Activated T-helper 2 cell treated with anti-CD3 and anti-CD28 coated beads, Interferon-gamma antibody, Interleukin-2, Interleukin-4, amounts not matched to agents 10 μg/mL and 5 μg/mL and 100 μg/mL, durations not matched to agents 14 hours and 24 hours and 36 hours (primary cell): Measurements from ENCODE around the gene PCDHA10. TPM values are rescaled to one million over a fixed set of nuclear protein-coding genes. Genes with fewer than 3 reads are reported as not detected.
"Not testable (repeated sequence)": the region's sequence is repeated elsewhere in the genome, so short reads cannot be mapped to it uniquely, and the experiment has no call there.

Experiments used
- DNase-seq: peaks from one replicate; pipeline ENCODE4 v3.0.0; 2021; ENCODE audit warnings: low spot score
- H3K27ac Mint-ChIP-seq: one replicate; pipeline ENCODE4 v1.8.0; 2021; ENCODE audit warnings: mixed read lengths
- H3K27me3 Mint-ChIP-seq: one replicate; pipeline ENCODE4 v1.8.0; 2021; ENCODE audit warnings: low read depth, mixed read lengths
- H3K36me3 Mint-ChIP-seq: one replicate; pipeline ENCODE4 v1.8.0; 2021; ENCODE audit warnings: low read depth, mixed read lengths
- H3K4me1 Mint-ChIP-seq: one replicate; pipeline ENCODE4 v1.8.0; 2021; ENCODE audit warnings: low read depth, mixed read lengths
- H3K4me3 Mint-ChIP-seq: one replicate; pipeline ENCODE4 v1.8.0; 2021; ENCODE audit warnings: low read depth, mild to moderate bottlenecking, moderate library complexity, mixed read lengths
- H3K9me3 Mint-ChIP-seq: one replicate; pipeline ENCODE4 v1.8.0; 2021; ENCODE audit warnings: mixed read lengths
- intact Hi-C: fragments of 100-400 bp; cut with micrococcal nuclease; formaldehyde crosslinking; loops from one replicate; pipeline ENCODE4 v1.15.1; 2023
- total RNA-seq: library from RNA; stranded (reverse); gene quantifications from 2 replicates; pipeline ENCODE4 v1.2.3, GENCODE V29; 2022

Gene PCDHA10
- total RNA-seq, 1 donor from 2014 or later = not detected

DNA sequence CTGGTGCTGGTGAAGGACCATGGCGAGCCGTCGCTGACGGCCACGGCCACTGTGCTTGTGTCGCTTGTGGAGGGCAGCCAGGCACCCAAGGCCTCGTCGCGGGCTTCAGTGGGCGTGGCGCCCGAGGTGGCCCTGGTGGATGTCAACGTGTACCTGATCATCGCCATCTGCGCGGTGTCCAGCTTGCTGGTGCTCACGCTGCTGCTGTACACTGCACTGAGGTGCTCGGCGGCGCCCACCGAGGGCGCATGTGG is 2.2 kb downstream of the PCDHA10 start:
- intact Hi-C loops = loop anchor here (10.0 kb wide), 1 partner anchor 63 kb away; the partner anchor contains the start of gene PCDHA2
- Mint-ChIP-seq H3K27me3 (no peaks in the 10 kb centered on the region), H3K9me3 (peaks cover 45% of the 10 kb centered on the region), H3K27ac (no peak overlapping the region), H3K36me3 (no peaks in the 10 kb centered on the region), H3K4me1 (no peaks in the 10 kb centered on the region), H3K4me3 (no peak overlapping the region)
- no peak for DNase-seq

DNA sequence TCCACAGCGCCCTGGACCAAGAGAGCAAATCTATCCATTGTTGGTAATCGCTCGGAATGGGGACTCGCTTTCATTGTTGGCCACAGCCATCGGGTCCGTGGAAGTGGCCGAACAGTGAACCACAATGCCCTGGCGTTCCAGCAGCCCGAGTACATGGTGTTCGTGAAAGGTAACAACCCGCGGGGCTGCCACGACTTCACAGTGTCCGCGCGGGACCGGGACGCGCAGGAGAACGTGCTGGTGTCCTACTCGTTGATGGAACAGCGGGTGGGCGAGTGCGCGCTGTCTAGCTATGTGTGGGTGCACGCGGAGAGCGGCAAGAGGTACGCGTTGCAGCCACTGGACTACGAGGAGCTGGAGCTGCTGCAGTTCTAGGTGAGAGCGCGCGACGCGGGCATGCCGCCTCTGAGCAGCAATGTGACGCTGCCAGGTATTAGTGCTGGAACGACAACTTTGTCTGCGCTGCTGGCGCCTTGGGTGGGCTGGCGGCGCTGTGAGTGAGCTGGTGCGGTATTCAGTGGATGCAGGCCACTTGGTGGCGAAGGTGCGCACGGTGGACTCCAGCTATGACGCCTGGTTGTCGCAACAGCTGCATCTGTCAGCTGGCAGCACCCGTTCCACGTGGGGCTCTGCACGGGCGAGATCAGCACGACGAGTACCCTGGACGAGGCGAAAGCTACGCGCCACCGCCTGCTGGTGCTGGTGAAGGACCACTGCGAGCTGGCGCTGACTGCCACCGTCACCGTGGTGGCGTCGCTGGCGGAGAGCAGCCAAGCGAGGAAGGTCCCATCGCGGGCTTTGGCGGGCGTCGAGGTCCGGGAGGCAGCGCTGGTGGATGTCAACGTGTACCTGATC is 7.0 kb downstream of the PCDHA10 start:
- Mint-ChIP-seq H3K9me3 (peaks cover 16% of the 10 kb centered on the region), H3K27me3 (no peaks in the 10 kb centered on the region), H3K36me3 (no peaks in the 10 kb centered on the region), H3K4me3 (no peak overlapping the region), H3K27ac (no peak overlapping the region), H3K4me1 (no peaks in the 10 kb centered on the region)
- intact Hi-C loops = no loop called here
- DNase-seq = no peak

DNA sequence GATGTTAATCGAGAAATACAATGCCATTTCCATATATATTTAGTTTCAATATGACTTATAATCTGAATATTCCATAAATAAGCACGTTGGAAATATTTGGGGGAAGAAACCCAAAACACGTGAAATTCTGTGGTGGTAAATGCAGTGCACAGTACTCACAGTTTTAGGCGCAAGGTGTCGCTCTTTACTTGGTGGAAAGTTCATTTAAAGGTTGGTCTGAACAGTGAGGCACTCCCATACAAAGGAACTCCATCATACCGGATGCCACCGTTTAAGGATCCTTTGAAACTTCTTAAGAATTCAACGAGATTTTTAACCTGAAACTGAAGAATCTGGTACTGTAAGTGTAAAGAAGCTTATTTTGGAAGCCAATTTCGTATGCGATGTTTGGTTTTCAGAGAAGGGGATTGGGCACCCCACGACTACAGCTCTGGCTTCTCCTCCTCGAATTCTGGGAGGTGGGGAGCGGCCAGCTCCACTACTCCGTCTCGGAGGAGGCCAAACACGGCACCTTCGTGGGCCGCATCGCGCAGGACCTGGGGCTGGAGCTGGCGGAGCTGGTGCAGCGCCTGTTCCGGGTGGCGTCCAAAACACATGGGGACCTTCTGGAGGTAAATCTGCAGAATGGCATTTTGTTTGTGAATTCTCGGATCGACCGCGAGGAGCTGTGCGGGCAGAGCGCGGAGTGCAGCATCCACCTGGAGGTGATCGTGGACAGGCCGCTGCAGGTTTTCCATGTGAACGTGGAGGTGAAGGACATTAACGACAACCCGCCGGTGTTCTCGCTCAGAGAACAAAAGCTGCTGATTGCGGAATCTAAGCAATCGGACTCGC is 13.2 kb downstream of the PCDHA10 start, which contains the start of gene PCDHA11:
TSS of gene PCDHA11 (plus strand) at position 237 of the 834 bp plus-strand sequence. CDS start at position 384, 147 bp downstream.
- no peak within 1 kb of the TSS for H3K4me3 Mint-ChIP-seq
- intact Hi-C loops = no loop called here
- no peak within 1 kb of the TSS for H3K27ac Mint-ChIP-seq
- H3K4me1 Mint-ChIP-seq = no peaks in the 10 kb centered on the region
- H3K27me3 Mint-ChIP-seq = no peaks in the 10 kb centered on the region
- H3K9me3 Mint-ChIP-seq = peaks cover 18% of the 10 kb centered on the region
- H3K36me3 Mint-ChIP-seq = peaks cover 3% of the 10 kb centered on the region
- DNase-seq = no peak

DNA sequence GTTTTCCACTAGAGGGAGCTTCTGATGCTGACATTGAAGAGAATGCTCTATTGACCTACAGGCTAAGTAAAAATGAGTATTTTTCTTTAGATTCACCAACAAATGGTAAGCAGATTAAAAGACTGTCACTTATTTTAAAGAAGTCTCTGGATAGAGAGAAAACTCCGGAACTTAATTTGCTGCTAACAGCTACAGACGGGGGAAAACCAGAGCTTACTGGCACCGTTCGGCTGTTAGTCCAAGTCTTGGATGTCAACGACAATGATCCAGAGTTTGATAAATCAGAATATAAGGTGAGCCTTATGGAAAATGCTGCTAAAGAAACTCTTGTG is 13.8 kb downstream of the PCDHA10 start:
- no peak for DNase-seq
- H3K27me3 Mint-ChIP-seq = no peaks in the 10 kb centered on the region
- no peak overlapping the region for H3K4me3 Mint-ChIP-seq
- peaks cover 23% of the 10 kb centered on the region for H3K9me3 Mint-ChIP-seq
- no peaks in the 10 kb centered on the region for H3K4me1 Mint-ChIP-seq
- H3K27ac Mint-ChIP-seq = no peak overlapping the region
- intact Hi-C loops = no loop called here
- H3K36me3 Mint-ChIP-seq = peaks cover 3% of the 10 kb centered on the region

DNA sequence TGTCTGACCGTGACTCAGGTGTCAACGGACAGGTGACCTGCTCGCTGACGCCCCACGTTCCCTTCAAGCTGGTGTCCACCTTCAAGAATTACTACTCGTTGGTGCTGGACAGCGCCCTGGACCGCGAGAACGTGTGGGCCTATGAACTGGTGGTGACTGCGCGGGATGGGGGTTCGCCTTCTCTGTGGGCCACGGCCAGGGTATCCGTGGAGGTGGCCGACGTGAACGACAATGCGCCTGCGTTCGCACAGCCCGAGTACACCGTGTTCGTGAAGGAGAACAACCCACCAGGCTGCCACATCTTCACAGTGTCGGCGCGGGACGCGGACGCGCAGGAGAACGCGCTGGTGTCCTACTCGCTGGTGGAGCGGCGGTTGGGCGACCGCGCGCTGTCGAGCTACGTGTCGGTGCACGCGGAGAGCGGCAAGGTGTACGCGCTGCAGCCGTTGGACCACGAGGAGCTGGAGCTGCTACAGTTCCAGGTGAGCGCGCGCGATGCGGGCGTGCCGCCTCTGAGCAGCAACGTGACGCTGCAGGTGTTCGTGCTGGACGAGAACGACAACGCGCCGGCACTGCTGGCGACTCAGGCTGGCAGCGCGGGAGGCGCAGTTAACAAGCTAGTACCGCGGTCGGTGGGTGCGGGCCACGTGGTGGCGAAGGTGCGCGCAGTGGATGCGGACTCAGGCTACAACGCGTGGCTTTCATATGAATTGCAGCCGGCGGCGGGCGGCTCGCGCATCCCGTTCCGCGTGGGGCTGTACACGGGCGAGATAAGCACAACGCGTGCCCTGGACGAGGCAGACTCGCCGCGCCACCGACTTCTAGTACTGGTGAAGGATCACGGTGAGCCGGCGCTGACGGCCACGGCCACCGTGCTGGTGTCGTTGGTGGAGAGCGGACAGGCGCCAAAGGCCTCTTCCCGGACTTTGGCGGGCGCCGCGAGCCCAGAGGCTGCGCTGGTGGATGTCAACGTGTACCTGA is 14.8 kb downstream of the PCDHA10 start:
- DNase-seq = no peak
- no peaks in the 10 kb centered on the region for H3K4me1 Mint-ChIP-seq
- intact Hi-C loops = no loop called here
- peaks cover 29% of the 10 kb centered on the region for H3K9me3 Mint-ChIP-seq
- no peak overlapping the region for H3K27ac Mint-ChIP-seq
- H3K36me3 Mint-ChIP-seq = peaks cover 3% of the 10 kb centered on the region
- H3K4me3 Mint-ChIP-seq = no peak overlapping the region
- no peaks in the 10 kb centered on the region for H3K27me3 Mint-ChIP-seq

DNA sequence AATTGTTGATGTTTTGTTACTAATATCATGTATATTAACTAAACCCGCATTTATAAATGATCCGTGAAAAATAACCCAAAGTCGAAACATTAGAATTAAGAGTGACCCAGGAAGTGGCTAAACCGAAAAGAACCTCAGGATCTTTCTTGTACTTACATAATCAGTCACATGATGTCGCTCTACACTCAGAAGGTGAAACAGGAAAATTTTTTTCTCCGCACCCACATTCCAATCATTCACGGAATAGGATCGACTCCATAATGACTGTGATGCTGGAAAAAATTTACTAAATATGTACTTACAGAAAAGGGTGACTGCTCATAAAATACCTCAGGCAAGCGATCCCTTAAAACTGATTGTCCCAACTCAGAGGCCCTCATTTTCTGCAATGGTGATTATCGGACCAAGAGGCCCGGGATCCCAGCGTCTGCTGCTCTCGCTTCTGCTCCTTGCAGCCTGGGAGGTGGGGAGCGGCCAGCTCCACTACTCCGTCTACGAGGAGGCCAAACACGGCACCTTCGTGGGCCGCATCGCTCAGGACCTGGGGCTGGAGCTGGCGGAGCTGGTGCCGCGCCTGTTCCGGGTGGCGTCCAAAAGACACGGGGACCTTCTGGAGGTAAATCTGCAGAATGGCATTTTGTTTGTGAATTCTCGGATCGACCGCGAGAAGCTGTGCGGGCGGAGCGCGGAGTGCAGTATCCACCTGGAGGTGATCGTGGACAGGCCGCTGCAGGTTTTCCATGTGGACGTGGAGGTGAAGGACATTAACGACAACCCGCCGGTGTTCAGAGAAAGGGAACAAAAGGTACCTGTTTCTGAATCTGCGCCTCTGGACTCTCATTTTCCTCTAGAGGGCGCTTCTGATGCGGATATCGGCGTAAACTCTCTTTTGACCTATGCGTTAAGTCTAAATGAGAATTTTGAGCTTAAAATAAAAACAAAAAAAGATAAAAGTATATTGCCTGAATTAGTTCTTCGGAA is 19.7 kb downstream of the PCDHA10 start, which contains the start of gene PCDHA12:
TSS of gene PCDHA12 (plus strand) at position 224 of the 981 bp plus-strand sequence. CDS start at position 389, 165 bp downstream.
- no peak within 1 kb of the TSS for H3K4me3 Mint-ChIP-seq

DNA sequence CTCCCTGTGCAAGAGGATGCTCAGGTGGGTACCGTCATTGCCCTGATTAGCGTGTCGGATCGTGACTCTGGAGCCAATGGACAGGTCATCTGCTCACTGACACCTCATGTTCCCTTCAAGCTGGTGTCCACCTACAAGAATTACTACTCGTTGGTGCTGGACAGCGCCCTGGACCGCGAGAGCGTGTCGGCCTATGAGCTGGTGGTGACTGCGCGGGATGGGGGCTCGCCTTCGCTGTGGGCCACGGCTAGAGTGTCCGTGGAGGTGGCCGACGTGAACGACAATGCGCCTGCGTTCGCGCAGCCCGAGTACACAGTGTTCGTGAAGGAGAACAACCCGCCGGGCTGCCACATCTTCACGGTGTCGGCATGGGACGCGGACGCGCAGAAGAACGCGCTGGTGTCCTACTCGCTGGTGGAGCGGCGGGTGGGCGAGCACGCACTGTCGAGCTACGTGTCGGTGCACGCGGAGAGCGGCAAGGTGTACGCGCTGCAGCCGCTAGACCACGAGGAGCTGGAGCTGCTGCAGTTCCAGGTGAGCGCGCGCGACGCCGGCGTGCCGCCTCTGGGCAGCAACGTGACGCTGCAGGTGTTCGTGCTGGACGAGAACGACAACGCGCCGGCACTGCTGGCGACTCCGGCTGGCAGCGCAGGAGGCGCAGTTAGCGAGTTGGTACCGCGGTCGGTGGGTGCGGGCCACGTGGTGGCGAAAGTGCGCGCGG is 21.0 kb downstream of the PCDHA10 start:
- intact Hi-C loops, H3K27me3 Mint-ChIP-seq, H3K4me1 Mint-ChIP-seq, H3K27ac Mint-ChIP-seq, H3K36me3 Mint-ChIP-seq, DNase-seq, H3K4me3 Mint-ChIP-seq: not testable (repeated sequence)
- H3K9me3 Mint-ChIP-seq = peaks cover 51% of the 10 kb centered on the region

More for the DNA sequence above, 19.7 kb downstream of the PCDHA10 start, which contains the start of gene PCDHA12:
- Mint-ChIP-seq H3K9me3 (peaks cover 41% of the 10 kb centered on the region), H3K27me3 (no peaks in the 10 kb centered on the region), H3K4me1 (no peaks in the 10 kb centered on the region), H3K36me3 (no peaks in the 10 kb centered on the region), H3K27ac (no peak within 1 kb of the TSS)
- intact Hi-C loops = no loop called here
- no peak for DNase-seq

DNA sequence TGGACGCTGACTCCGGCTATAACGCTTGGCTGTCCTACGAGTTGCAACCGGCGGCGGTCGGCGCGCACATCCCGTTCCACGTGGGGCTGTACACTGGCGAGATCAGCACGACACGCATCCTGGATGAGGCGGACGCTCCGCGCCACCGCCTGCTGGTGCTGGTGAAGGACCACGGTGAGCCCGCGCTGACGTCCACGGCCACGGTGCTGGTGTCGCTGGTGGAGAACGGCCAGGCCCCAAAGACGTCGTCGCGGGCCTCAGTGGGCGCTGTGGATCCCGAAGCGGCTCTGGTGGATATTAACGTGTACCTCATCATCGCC is 21.5 kb downstream of the PCDHA10 start:
- no peaks in the 10 kb centered on the region for H3K36me3 Mint-ChIP-seq
- no peak for DNase-seq
- H3K4me1 Mint-ChIP-seq = no peaks in the 10 kb centered on the region
- no peak overlapping the region for H3K27ac Mint-ChIP-seq
- peaks cover 52% of the 10 kb centered on the region for H3K9me3 Mint-ChIP-seq
- H3K27me3 Mint-ChIP-seq = no peaks in the 10 kb centered on the region
- no peak overlapping the region for H3K4me3 Mint-ChIP-seq
- intact Hi-C loops = no loop called here

DNA sequence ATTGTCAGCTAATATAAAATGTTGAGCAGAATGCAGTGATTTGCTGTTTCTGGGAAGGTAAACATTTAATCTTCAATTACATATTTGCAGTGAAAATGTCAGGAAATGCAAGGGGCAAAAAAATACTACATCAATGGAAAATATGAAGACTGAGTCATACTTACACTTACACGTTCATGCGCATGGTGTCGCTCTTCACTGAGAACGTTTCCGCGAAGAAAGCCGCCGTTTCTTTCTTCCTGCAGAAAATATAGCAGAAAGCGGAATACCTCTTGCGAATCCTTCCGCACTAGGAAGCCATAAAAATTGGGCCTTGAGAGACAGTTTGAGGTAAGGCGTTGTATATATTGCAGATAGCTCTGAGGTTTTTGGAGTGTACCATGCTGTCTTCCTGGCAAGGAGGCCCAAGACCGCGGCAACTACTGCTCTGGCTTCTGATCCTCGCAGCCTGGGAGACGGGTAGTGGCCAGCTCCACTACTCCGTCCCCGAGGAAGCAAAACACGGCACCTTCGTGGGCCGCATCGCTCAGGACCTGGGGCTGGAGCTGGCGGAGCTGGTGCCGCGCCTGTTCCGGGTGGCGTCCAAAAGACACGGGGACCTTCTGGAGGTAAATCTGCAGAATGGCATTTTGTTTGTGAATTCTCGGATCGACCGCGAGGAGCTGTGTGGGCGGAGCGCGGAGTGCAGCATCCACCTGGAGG is 26.3 kb downstream of the PCDHA10 start, which contains the start of gene PCDHA13:
TSS of gene PCDHA13 (plus strand) at position 236 of the 702 bp plus-strand sequence. CDS start at position 381, 145 bp downstream.
- intact Hi-C loops = no loop called here
- no peaks in the 10 kb centered on the region for H3K36me3 Mint-ChIP-seq
- peaks cover 40% of the 10 kb centered on the region for H3K9me3 Mint-ChIP-seq
- no peaks in the 10 kb centered on the region for H3K4me1 Mint-ChIP-seq
- no peak for DNase-seq
- H3K4me3 Mint-ChIP-seq = no peak within 1 kb of the TSS
- H3K27me3 Mint-ChIP-seq = no peaks in the 10 kb centered on the region
- no peak within 1 kb of the TSS for H3K27ac Mint-ChIP-seq

DNA sequence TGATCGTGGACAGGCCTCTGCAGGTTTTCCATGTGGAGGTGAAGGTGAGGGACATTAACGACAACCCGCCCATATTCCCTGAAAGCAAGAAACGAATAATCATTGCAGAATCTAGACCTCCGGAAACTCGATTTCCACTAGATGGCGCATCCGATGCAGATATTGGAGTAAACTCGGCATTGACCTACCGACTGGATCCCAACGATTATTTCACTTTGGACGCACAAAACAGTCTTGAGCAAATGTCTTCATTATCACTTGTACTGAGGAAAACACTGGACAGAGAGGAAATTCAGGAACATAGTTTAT is 26.8 kb downstream of the PCDHA10 start:
- Mint-ChIP-seq H3K27ac (no peak overlapping the region), H3K9me3 (peaks cover 43% of the 10 kb centered on the region), H3K27me3 (no peaks in the 10 kb centered on the region), H3K4me1 (no peaks in the 10 kb centered on the region), H3K36me3 (no peaks in the 10 kb centered on the region), H3K4me3 (no peak overlapping the region)
- DNase-seq = no peak
- intact Hi-C loops = no loop called here

DNA sequence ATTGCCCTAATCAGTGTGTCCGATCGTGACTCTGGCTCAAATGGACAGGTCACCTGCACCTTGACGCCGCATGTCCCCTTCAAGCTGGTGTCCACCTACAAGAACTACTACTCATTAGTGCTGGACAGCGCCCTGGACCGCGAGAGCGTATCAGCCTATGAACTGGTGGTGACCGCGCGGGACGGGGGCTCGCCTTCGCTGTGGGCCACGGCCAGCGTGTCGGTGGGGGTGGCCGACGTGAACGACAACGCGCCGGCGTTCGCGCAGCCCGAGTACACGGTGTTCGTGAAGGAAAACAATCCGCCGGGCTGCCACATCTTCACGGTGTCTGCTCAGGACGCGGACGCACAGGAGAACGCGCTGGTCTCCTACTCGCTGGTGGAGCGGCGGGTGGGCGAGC is 27.7 kb downstream of the PCDHA10 start:
- no peak overlapping the region for H3K4me3 Mint-ChIP-seq
- no peaks in the 10 kb centered on the region for H3K4me1 Mint-ChIP-seq
- intact Hi-C loops = no loop called here
- no peaks in the 10 kb centered on the region for H3K36me3 Mint-ChIP-seq
- H3K9me3 Mint-ChIP-seq = peaks cover 48% of the 10 kb centered on the region
- no peak overlapping the region for H3K27ac Mint-ChIP-seq
- no peak for DNase-seq
- no peaks in the 10 kb centered on the region for H3K27me3 Mint-ChIP-seq
